ENCODE results near the gene INPP1.

The INPP1 gene

DNA sequence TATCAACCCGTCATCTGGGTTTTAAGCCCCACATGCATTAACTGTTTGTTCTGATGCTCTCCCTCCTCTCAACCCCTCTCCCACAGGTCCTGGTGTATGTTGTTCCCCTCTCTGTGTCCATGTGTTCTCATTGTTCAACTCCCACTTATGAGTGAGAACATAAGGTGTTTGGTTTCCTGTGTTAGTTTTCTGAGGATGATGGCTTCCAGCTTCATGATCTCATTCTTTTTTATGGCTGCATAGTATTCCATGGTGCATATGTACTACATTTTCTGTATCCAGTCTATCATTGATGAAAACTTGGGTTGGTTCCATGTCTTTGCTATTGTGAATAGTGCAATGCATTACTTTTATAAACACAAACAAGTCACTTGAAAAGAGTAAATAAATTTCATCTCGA lies 7.0 kb upstream of the INPP1 start:
- TF ChIP-seq, protein P1, sequence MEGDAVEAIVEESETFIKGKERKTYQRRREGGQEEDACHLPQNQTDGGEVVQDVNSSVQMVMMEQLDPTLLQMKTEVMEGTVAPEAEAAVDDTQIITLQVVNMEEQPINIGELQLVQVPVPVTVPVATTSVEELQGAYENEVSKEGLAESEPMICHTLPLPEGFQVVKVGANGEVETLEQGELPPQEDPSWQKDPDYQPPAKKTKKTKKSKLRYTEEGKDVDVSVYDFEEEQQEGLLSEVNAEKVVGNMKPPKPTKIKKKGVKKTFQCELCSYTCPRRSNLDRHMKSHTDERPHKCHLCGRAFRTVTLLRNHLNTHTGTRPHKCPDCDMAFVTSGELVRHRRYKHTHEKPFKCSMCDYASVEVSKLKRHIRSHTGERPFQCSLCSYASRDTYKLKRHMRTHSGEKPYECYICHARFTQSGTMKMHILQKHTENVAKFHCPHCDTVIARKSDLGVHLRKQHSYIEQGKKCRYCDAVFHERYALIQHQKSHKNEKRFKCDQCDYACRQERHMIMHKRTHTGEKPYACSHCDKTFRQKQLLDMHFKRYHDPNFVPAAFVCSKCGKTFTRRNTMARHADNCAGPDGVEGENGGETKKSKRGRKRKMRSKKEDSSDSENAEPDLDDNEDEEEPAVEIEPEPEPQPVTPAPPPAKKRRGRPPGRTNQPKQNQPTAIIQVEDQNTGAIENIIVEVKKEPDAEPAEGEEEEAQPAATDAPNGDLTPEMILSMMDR (IDR thresholded peaks at IDR 0.05) = no peak

DNA sequence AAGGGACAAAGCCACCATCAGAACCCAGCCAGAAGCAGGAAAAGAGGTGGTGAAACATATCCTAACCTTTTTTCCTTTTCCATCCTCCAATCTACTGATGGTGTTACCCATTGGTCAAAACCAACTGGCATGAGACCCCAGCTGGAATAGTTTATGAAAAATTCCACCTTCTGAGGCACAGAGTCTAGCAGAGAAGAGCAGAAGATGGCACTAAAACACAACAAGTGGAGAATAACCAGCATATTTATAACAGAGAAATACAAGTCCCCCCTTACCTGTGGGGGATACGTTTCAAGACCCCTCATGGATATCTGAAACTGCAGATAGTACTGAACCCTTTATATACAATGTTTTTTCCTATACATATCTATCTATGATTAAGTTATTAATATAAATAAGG lies 4.9 kb upstream of the INPP1 start:
- TF ChIP-seq, protein P1 (IDR thresholded peaks at IDR 0.05) = no peak

DNA sequence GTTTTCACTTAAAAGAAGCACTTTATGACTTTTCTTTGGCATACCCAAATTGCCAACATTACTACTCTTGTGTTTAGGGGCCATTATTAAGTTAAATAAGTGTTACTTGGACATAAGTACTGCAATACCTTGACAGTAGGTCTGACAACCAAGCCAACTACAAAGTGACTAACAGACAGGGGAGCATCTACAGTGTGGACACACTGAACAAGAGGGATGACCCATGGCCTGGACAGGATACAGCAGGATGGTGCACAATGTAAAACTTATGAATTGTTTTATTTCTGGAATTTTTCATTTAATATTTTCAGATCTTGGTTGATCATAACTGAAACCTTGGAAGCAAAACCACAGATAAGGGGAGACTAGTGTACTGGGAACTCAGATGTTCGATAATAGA lies 4.0 kb upstream of the INPP1 start:
- TF ChIP-seq, protein P1 (IDR thresholded peaks at IDR 0.05) = no peak

GRCh38 chr2:190340369-190340768 lies 3.0 kb upstream of the INPP1 start:
- TF ChIP-seq, protein P1 (IDR thresholded peaks at IDR 0.05) = no peak

DNA sequence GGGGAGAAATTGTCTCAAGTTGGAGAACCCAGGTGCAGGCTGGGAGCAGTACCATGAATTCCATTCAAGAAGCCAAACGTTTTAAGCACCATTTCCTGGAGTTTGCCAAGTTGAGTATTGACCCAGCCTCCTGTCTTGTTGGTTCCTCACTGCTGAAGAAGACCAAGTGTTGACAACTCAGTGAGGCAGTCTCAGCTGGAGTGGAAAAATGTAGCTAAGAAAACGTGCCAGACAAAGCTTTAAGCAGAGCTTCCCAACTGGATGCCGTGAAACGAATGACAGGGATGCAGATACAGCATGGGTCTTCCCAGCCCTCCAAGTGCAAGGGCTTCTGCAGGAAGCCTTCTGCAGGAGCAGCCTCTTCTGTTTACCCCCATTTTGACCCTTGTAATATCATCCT lies 778 bp upstream of the INPP1 start:
- TF ChIP-seq, protein P1 (IDR thresholded peaks at IDR 0.05) = no peak

DNA sequence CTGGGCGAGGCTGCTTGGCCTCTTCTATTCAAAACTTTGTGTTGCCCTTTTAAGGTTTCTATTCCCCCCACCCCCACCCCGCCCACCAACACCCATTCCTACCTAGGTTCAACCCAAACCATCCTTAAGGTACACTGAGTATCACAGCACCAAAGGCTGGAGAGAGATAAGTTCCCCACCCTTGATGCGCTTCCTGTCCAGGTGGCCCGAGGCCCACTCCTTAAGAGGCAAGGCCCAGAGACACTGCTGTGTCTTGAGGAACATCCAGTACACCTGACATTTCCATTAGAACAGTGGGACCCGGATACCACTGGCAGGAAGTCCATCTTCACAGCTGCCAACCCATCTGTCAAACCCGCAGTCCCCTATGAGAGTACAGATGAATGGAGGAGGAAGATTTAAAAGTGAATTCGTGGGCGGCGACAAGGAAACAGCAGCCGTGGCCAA lies 277 bp upstream of the INPP1 start:
- TF ChIP-seq, protein P1 (IDR thresholded peaks at IDR 0.05) = no peak

- TF ChIP-seq, protein P1 (IDR thresholded peaks at IDR 0.05) = no peak
These were observed 963 bp downstream of the INPP1 start for GRCh38 chr2:190344276-190344827.

DNA sequence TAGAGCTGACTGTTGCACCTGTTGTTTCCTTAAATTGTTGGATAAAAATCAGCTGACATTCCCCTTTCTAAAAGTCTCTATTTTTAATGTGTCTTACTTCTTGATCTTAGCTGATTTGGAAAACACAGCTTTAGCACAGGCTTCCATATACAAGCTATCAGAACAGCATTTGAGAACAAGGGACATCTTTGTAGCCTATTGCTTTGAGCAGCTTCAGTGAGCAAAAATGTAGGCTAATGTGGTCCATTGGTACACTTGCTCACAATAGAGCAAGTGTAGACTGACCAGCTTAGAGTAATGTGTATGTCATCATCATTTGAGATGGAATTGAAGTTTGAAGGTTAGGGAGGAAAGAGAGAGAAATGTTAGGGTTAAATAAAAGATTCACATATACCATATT lies 7.0 kb downstream of the INPP1 start:
- TF ChIP-seq, protein P1 (IDR thresholded peaks at IDR 0.05) = no peak

All from LNCAP (cell line).